GM10266 (cell line): Measurements from ENCODE around the gene AQP3.
"Not testable (repeated sequence)": the region's sequence is repeated elsewhere in the genome, so short reads cannot be mapped to it uniquely, and the experiment has no call there.

ENCODE experiments used
- DNase-seq: peaks from one replicate; pipeline ENCODE4 v3.0.0; 2012; ENCODE audit errors: extremely low spot score
- CTCF ChIP-seq: IDR thresholded peaks from 2 replicates; pipeline ENCODE4 v1.5.1; 2012; ENCODE audit warnings: mild to moderate bottlenecking, low read depth; ENCODE audit not compliant: control insufficient read depth, insufficient read depth; ENCODE audit errors: missing control alignments

Gene AQP3

GRCh38 chr9:33463151-33463550 lies 15.8 kb upstream of the AQP3 start:
- no peak for TF ChIP-seq CTCF
- DNase-seq: no peak

- no peak for TF ChIP-seq CTCF
- DNase-seq: no peak
Measured at GRCh38 chr9:33461492-33461891, 14.1 kb upstream of the AQP3 start.

- DNase-seq: no peak
- no peak for TF ChIP-seq CTCF
Measured at GRCh38 chr9:33460854-33461253, 13.5 kb upstream of the AQP3 start.

- no peak for DNase-seq
- no peak for TF ChIP-seq CTCF
Measured at GRCh38 chr9:33459115-33459514, 11.7 kb upstream of the AQP3 start.

GRCh38 chr9:33458444-33458843 lies 11.1 kb upstream of the AQP3 start:
- no peak for TF ChIP-seq CTCF
- DNase-seq: no peak

GRCh38 chr9:33455945-33456344 lies 8.6 kb upstream of the AQP3 start:
- no peak for DNase-seq
- no peak for TF ChIP-seq CTCF

GRCh38 chr9:33455456-33455855 lies 8.1 kb upstream of the AQP3 start:
- DNase-seq: not testable (repeated sequence)

- DNase-seq: not testable (repeated sequence)
Measured at GRCh38 chr9:33454661-33455026, 7.3 kb upstream of the AQP3 start.
